ENCODE results near the gene STAT3. TPM values are rescaled to one million over a fixed set of nuclear protein-coding genes. Genes with fewer than 3 reads are reported as not detected.

Gene STAT3
- total RNA-seq, 1 experiment from 2014 or later, result 61.0 TPM

DNA sequence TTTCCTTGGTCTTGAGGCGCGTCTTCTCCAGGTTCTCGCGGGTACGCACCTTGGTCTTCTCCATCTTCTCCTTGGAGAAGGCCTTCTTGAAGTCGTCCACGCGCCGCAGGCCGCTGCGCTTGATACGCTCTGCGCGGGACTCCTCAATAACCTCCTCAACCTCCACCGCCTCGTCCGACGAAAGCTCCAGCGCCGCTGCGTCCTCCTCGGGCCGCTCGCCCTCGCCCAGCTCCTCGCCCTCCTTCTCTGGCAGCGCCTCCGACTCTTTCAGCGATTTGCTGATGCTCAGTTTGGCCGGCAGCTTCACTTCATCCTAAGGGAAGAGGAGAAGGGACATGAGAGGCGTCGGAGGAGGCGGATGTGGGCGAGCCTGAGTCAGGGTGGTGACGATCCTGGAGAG, 16.8 kb upstream of the STAT3 start:
- no peak overlapping the region for H3K27ac ChIP-seq (ENCODE audit: low read depth, low read length)
- intact Hi-C loops (cut with micrococcal nuclease), result loop anchor here (5.0 kb wide), 1 partner anchor 112 kb away; no protein-coding TSS in a partner anchor
- CTCF ChIA-PET, result interaction anchor here (1.3 to 2.5 kb wide), 2 partner anchors 16 to 17 kb away, joined by 3 to 20 read pairs; partner anchors contain the start of genes CAVIN1 and STAT3

DNA sequence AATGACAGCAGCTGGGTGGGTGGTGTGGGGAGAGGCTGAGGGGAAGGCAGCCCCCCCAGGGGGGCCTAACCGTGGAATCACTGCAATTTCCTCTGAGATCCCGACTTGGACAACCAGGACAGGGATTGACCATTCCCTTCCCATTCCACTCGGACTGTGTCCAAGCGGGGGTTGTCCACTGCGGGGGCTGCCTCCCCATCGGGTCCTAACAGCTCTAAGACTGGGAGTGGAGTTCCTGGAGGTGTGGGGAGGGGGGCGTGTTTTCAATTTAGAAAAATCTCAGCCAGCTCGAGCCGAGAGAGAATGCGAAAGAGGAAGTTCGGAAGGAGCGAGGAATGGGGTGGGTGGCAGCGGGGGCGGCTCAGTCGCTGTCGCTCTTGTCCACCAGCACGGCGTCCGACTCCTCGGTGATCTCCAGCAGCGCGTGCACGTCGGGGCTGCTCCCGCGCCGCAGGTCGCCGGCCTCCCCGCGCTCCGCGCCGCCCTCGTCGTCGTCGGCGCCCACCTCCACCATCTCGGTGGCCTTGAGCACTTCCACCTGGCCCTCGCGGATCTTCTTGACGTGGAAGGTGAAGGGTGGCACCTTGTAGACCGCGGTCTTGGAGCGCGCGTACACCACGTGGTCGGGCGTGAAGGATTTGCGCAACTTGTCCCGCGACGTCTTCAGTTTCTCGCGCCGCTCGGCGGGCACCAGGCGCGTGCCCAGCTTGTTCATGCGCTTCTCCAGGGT, 16.2 kb upstream of the STAT3 start:
- intact Hi-C loops (cut with micrococcal nuclease), result loop anchor here (5.0 kb wide), 1 partner anchor 113 kb away; no protein-coding TSS in a partner anchor
- Histone ChIP-seq H3K4me2 (ENCODE audit: low read length) (no peak overlapping the region), H3K9me2 (ENCODE audit: insufficient read depth) (no peaks in the 10 kb centered on the region), H4K20me1 (ENCODE audit: insufficient read depth) (no peaks in the 10 kb centered on the region), H2AFZ (ENCODE audit: low read depth, low read length, poor library complexity, severe bottlenecking) (no peak overlapping the region), H3K36me3 (ENCODE audit: control insufficient read depth in 1 of 2, insufficient read depth in 2 of 2, low read length in 2 of 2) (peaks cover 4 to 17% of the 10 kb centered on the region in 2 experiments; a peak in 2 of 4 replicates), H3K9me3 (ENCODE audit: control insufficient read depth in 1 of 2, insufficient read depth in 1 of 2, low read depth in 1 of 2, low read length in 2 of 2) (no peaks in the 10 kb centered on the region), H3K27me3 (ENCODE audit: insufficient read depth, low read length) (no peaks in the 10 kb centered on the region), H3K9ac (ENCODE audit: low read length) (no peak overlapping the region), H3K4me1 (ENCODE audit: control insufficient read depth in 1 of 2, insufficient read depth in 2 of 2, low read length in 2 of 2) (peaks cover 25 to 62% of the 10 kb centered on the region in 2 experiments), H3K79me2 (ENCODE audit: insufficient read depth, low read length) (peaks cover 50% of the 10 kb centered on the region), H3K4me3 (replicated peaks in 1 of 2; ENCODE audit: low read depth in 1 of 2, low read length in 2 of 2) (no peak overlapping the region), H3K27ac (ENCODE audit: low read depth, low read length) (no peak overlapping the region)
- no TSS peak for BruUV-seq (replicated peaks)
- DNase-seq (ENCODE audit: low read depth, low spot score), result no peak
- RAD21 ChIA-PET (ENCODE audit: low non-redundant PET in 1 of 2, low total read pairs in 2 of 2, uncharacterized antibody in 2 of 2, unreplicated experiment in 2 of 2), result no interaction called here
- ATAC-seq, result no peak
- CTCF ChIA-PET, result interaction anchor here (1.3 kb wide), 1 partner anchor 18 kb away, joined by 3 read pairs; the partner anchor contains the start of gene CAVIN1
- TF ChIP-seq RAD21 (IDR thresholded peaks at IDR 0.05; ENCODE audit: low read depth), result no peak
- no peak for TF ChIP-seq TCF7L2 (IDR thresholded peaks at IDR 0.05; ENCODE audit: borderline replicate concordance, extremely low read depth, insufficient read depth, insufficient read length)
- TF ChIP-seq SIN3A (IDR thresholded peaks at IDR 0.05; ENCODE audit: low read depth), result no peak
- no peak for TF ChIP-seq ZNF274 (IDR thresholded peaks at IDR 0.05; ENCODE audit: low read depth, low read length)
- no peak for TF ChIP-seq SP1 (IDR thresholded peaks at IDR 0.05; ENCODE audit: low read depth)
- TF ChIP-seq EZH2 (IDR thresholded peaks at IDR 0.05), result no peak
- TF ChIP-seq CBX3 (IDR thresholded peaks at IDR 0.05; ENCODE audit: low read depth), result no peak
- TF ChIP-seq, protein P1, sequence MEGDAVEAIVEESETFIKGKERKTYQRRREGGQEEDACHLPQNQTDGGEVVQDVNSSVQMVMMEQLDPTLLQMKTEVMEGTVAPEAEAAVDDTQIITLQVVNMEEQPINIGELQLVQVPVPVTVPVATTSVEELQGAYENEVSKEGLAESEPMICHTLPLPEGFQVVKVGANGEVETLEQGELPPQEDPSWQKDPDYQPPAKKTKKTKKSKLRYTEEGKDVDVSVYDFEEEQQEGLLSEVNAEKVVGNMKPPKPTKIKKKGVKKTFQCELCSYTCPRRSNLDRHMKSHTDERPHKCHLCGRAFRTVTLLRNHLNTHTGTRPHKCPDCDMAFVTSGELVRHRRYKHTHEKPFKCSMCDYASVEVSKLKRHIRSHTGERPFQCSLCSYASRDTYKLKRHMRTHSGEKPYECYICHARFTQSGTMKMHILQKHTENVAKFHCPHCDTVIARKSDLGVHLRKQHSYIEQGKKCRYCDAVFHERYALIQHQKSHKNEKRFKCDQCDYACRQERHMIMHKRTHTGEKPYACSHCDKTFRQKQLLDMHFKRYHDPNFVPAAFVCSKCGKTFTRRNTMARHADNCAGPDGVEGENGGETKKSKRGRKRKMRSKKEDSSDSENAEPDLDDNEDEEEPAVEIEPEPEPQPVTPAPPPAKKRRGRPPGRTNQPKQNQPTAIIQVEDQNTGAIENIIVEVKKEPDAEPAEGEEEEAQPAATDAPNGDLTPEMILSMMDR (IDR thresholded peaks at IDR 0.05 in 2 of 3, conservative IDR thresholded peaks at IDR 0.05 in 1 of 3; ENCODE audit: borderline replicate concordance in 1 of 3, insufficient read depth in 1 of 3, low read depth in 2 of 3, low read length in 2 of 3), result no peak
- no peak for TF ChIP-seq POLR2A (IDR thresholded peaks at IDR 0.05; ENCODE audit: borderline replicate concordance, extremely low read depth, insufficient read depth, insufficient read length)
- TF ChIP-seq ELF1 (IDR thresholded peaks at IDR 0.05; ENCODE audit: borderline replicate concordance, low read depth), result no peak
- POLR2A ChIA-PET, result no interaction called here

More for the DNA sequence above, 16.8 kb upstream of the STAT3 start:
- Histone ChIP-seq H3K4me2 (ENCODE audit: low read length) (no peak overlapping the region), H3K4me1 (ENCODE audit: control insufficient read depth in 1 of 2, insufficient read depth in 2 of 2, low read length in 2 of 2) (peaks cover 31 to 68% of the 10 kb centered on the region in 2 experiments), H3K9me2 (ENCODE audit: insufficient read depth) (no peaks in the 10 kb centered on the region), H3K9me3 (ENCODE audit: control insufficient read depth in 1 of 2, insufficient read depth in 1 of 2, low read depth in 1 of 2, low read length in 2 of 2) (no peaks in the 10 kb centered on the region), H3K36me3 (ENCODE audit: control insufficient read depth in 1 of 2, insufficient read depth in 2 of 2, low read length in 2 of 2) (peaks cover 4 to 17% of the 10 kb centered on the region in 2 experiments; a peak in 2 of 4 replicates), H3K27me3 (ENCODE audit: insufficient read depth, low read length) (no peaks in the 10 kb centered on the region), H3K79me2 (ENCODE audit: insufficient read depth, low read length) (peaks cover 55% of the 10 kb centered on the region), H4K20me1 (ENCODE audit: insufficient read depth) (peaks cover 5% of the 10 kb centered on the region; the same call in 1 of the 2 replicates), H3K4me3 (replicated peaks in 1 of 2; ENCODE audit: low read depth in 1 of 2, low read length in 2 of 2) (no peak overlapping the region), H2AFZ (ENCODE audit: low read depth, low read length, poor library complexity, severe bottlenecking) (no peak overlapping the region), H3K9ac (ENCODE audit: low read length) (no peak overlapping the region)
- TF ChIP-seq, protein P2, sequence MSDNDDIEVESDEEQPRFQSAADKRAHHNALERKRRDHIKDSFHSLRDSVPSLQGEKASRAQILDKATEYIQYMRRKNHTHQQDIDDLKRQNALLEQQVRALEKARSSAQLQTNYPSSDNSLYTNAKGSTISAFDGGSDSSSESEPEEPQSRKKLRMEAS (IDR thresholded peaks at IDR 0.05), result no peak
- ATAC-seq, result no peak
- ChIA-PET POLR2A (interaction anchor here (1.6 to 7.9 kb wide), 2 partner anchors 16 kb away, joined by 7 to 88 read pairs; partner anchors contain the start of genes CAVIN1 and STAT3), RAD21 (ENCODE audit: low non-redundant PET in 1 of 2, low total read pairs in 2 of 2, uncharacterized antibody in 2 of 2, unreplicated experiment in 2 of 2) (no interaction called here)
- no peak for DNase-seq (ENCODE audit: low read depth, low spot score)
- no TSS peak for BruUV-seq (replicated peaks)
